Stimulated activated CD4-positive, alpha-beta T cell treated with anti-CD3 and anti-CD28 coated beads, Interleukin-12 subunit alpha, Interleukin-12 subunit beta, amount 100 ng/mL, for 48 hours (primary cell): ENCODE results near the gene HEPACAM.

Experiments
- DNase-seq, 3 donors: peaks; one replicate each; pipeline ENCODE4 v3.0.0-alpha.2; 2020; ENCODE audit warnings: low read depth in 2 of 3, low spot score in 1 of 3

Gene HEPACAM

DNA sequence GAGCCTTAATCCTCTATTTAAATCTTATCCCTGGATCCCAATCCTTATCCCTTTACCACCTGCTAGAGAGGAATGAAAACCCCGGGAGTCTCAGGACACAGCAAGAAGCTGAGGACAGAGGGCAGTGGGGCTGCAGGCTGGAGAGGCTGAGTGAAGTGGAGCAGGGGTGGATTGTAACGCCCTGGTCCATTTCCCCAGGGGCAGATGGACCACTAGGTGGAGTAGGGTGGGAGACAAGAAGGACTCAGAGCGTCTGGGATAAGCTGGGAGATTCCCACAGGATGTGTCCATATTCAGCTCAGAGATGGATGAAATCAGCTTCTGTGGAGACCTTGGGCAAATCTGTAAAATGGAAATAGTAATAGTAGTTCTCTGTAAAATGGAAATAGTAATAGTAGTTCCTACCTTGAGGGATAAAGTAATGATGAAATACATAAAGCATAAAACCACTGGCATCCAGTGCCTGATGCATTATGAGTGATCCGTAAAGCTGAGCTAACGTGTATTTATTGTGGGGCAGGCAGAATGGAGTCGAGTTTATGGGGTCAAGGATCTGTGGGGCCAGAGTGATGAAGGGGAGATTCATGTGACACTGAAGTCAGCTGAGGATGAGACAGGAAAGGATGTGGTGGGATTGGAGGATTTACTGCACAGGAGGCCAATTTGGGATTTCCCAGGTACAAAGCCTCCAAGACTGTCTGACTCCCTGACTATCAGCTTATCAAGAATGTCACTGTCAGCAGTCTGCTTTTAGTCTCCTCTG, 36.3 kb downstream of the HEPACAM start:
- no peak for DNase-seq

DNA sequence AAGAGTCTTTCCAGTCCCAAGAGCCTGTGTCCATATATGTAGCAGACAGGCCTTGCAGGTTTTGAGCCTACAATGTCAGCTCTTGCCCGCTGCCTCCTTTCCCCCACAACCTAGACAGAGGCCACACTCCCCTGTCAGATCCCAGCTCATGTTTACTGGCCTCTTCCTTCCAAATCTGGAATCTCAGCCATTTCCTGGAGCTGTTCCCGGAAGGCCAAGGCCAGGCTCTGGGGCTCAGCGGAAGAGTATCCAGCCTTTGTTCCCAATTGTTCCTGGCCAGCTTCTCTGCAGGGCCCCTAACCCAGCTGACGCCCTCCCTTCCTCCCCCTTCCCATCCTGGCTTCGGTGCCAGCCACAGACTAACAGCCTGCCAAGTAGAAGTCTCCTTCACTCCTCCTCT, 37.1 kb downstream of the HEPACAM start:
- no peak for DNase-seq

DNA sequence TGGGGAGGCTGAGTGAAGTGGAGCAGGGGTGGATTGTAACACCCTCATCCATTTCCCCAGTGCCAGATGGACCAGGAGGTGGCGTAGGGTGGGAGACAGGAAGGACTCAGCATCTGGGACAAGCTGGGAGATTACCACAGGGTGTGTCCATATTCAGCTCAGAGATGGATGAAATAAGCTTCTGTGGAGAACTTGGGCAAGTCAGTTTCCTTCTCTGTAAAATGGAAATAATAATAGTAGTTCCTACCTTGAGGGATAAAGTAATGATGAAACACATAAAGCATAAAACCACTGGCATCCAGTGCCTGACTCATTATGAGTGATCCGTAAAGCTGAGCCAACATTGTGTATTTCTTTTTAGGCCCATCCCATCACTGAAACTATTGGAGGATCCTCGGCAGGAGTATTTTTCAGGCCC, 37.6 kb downstream of the HEPACAM start:
- no peak for DNase-seq

DNA sequence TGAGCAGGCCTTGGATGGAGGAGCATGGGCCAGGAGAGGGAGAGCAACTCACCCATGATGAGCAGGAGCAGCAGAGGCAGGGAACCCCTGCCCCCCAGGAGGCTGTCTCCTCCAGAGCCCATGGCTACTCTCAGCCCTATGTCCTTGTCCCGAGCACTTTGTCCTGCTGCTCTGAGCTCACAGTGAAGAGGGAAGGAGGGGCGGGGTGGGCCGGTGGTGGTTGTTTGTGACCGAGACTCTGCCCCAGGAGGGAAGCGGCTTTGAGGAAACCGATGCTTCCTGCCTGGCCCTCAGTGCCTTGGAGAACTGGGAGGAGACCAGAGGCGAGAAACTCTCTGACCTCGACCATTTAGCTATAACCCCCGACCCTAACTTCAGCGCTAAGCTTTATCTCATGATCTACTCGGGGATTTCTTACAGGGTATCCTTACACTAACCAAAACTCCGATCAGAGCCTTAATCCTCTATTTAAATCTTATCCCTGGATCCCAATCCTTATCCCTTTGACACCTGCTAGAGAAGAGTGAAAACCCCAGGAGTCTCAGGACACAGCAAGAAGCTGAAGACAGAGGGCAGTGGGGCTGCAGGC, 38.1 kb downstream of the HEPACAM start, which contains the start of gene ROBO4:
Gene ROBO4 (minus strand): TSS at position 192 of the 589 bp plus-strand sequence. CDS start 70 bp downstream, at position 122.
- no peak for DNase-seq

DNA sequence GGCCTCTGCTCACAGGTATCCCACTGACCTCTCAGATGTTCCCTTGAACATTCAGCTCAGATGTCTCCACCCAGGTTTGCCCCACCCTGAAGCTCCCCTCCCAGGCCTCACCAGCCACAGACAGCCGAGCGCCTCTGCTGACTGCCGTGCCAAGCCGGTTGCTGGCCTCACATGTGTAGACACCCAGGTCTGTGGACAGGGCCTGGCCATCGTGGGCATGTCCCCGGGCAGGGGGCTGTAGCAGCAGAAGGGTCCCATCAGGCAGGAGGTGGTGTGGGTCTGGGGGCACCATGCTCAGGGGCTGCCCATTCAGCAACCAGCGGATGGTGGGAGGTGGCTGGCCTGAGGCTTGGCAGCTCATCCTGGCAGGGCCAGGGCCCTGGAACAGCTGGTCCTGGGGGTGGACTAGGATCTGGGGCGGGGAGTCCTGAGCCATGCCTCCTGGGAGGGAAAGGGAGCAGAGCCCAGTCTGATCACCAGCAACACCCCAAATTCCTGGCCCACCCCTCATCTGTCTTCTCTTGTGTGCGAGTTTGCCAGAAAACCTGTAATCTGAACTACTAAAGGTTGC, 38.9 kb downstream of the HEPACAM start:
- no peak for DNase-seq

DNA sequence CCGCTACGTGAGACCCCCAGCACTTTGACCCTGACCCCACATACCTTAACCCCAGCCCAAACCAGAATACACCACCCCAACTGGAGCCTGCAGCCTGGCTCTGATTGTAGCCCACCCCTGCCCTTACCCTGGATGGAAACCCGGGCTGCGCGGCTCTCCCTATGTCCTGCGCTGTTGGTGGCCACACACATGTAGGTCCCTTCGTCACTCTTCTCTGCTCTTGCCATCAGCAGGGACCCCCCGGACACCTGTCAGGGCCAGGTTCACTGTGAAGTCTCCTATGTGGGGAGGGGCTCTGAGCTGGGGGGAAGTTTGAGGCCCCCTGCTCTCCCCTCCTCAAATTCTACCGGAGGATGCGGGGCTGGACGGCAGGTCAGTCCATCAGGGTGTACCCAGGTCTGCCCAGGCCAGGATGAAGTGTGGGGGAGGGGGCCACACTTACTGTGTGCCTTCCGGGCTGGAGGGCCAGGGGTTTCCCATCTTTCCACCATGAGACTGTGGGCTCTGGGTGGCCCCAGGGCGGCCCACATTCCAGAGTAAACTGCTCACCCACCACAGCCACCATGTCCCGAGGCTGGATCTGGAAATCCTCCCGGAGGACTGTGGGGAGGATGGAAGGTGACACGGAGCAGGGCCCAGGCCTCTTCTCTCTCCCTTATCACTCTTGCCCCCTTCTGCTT, 39.6 kb downstream of the HEPACAM start:
- no peak for DNase-seq

DNA sequence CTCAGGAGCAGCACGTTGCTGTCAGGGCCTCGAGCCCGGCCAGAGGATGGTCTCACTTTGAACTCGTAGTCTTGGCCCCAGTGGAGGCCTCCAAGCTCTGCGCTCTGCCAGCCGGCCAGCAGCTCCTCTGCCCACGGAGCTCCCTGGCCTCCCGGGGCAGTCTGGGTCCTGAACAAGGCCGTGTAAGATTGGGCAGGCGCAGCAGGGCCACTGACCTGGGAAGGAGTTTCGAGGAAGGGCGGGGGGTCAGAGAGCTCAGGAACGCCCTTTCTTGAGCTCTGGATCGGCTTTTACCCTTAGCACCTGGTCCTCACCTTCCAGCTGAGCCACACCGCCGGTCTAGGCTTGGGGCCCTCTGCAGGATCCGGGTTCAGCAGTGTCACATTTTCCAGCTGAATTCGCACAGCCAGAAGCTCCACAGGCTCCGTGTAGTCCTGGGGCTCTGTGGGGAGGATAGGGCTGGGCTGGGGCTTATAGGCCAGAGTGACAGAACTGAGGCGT, 40.3 kb downstream of the HEPACAM start:
- DNase-seq = no peak

DNA sequence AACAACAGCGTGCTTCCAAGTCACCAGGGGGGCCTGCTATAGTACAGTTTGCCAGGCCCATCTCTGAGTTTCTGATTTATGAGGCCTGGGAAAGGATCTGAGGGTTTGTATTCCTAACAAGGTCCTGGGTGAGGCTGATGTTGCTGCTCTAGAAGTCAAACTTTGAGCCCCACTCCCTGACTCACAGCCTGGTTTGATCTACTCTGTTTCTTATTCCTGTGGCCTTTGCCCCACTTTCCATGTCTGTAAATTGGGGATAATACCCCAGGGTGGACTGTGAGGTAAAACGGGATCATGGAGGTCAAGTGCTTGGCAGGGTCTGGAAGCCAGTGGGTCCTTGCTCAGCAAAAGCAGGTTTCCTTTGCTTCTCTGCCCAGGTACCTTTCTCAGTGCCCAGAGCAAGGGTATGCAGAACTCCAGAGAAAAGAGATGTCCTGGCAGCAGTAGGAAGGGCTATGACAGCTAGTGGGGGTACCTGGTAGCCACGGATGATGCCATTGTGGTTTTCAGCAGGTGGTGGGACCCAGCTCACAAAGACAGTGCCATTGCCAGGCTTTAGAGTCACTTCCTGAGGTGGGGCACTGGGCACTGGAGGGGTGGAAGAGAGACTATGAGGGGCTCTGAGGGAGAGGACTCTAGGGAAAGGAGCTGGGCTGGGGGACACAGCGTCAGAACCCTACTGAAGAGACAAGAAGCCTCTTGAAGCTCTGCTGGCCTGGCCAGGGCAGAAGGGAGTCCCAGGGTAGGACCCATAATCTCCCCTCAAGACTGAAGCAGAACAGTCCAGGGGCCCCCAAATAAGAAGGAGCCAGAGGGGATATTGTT, 41.0 kb downstream of the HEPACAM start:
- DNase-seq = no peak

DNA sequence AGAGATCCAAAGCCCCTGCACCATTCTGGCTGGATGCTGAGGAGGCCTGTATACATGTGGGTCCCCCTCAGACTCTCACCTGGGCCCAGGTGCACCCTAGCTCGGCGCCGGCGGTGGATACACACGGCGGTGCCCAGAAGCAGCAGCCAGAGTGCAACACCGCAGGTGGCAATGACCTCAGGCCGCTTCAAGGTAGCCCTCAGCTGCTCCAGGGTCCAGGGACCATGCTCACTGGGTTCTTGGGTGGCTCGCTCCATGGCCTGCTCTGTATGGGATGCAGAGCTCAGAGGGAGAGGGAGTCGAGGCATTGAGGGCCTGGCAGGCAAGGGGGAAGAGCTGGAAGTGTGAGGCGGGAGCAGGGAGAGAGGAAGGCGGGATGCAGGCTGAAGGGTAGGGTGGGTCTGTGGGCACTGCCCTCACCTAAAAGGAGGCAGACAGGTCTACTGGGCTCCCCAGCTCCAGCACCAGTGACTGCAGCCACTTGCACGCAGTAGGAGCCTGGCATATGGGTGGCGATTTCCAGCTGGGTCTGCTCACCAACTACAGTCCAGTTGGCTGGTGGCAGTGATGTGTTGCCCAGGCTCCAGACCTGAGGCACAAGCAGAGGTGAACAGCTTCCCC, 42.0 kb downstream of the HEPACAM start:
- no peak for DNase-seq

DNA sequence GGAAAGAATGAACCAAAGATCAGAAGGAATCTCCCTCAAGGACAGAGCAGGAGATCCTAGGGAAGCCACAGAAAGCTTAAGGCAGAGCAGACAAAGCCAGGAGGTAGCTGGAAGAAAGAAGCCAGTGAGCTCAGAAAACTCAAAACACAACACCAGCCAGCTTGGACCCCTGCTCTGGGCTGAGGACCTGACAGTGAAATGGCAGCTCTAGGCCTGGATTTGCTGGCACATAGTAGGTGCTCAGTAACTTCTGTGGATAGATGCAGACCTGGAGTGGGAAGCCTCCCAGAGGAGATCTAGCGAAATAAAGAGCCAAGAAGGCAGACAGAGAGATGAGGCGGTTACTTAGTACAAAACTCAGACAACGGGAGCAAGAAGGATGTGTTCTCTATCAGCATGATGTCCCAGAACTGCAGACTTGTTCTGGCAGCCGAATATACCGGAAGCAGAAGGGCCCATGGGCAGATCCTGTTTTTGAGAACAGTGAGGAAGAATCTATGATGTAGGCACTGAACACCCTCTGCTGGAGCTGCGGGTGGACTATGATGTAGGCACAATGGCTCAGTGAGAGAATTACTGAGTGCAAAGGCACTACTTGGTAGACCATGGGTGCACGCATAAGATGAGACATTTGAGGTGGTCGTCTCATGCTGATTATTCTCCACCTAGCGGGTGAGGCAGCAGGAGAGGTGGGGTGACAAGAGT, 42.9 kb downstream of the HEPACAM start:
- DNase-seq = no peak

DNA sequence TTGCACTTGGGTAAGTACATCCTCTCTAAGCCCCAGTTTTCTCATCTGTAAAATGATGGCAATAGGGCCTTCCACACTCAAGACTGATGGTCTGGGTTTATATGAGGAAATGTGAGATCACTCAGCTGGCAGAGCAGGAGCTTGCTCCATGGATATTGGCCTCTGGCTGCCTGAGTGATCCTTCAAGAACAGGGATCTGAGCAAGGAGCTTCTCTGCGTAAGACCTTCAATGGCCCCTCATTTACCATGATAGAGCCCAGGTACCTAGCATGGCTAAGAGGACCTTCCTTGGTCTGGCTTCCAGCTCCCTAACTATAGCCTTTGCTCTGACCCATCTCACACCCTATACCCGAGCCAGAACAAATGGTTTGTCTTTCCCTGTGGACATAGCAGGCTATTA, 43.7 kb downstream of the HEPACAM start:
- no peak for DNase-seq

DNA sequence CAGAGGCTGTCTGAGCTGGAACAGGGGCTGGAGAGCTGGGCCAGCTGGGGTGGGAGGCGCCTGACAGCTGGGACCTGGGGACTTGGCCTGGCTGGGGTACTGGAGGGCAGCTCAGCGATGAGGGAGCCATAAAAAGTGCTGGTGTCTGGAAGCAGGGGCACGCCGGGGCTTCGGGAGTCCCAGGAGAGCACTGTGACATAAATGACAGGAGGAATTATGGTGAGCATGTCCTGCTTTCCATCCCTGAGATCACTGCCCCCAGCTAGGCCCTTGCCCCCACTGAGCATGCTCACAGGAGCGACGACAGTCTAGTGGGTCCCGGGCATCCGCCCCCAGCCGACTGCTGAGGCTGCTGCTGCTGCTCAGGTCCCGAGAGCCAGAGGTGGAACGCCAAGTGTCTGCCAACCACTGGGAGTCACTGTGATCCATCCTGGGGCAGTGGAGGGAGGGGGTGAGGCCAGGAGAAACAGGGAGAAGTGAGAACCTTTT, 44.4 kb downstream of the HEPACAM start:
- DNase-seq = no peak

DNA sequence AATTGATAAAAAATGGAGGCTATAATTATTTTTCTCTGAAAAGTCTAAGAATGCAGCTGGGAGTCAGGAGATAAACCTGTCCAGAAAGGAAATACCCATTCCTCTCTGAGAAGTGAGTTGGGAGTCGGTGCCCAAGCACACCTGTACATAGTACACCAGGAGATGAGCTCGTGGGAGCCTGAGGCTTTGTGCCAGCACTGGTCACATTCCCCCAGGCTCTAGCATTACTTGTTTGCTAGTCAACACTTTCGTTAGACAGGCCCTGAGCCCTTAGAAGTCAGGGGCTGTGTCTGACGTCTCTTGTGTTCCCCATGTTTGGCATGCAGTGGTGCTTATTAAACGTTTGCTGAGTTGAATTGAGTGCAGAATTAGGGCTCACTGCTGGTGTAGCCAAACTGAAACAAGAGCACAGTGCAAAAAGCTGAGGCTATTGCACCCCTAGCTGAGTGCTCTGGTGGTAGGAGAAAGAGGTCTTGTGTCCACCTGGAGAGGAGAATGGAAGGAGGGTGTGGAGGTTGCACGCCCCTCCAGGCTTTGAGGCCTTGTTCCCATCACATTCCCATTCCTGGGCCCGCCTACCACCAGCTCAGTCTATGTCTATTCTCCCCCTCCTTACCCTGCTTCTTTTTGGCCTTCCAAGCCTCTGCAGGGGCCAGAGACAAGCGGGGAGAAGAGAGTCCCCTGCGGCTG, 45.0 kb downstream of the HEPACAM start:
- no peak for DNase-seq

DNA sequence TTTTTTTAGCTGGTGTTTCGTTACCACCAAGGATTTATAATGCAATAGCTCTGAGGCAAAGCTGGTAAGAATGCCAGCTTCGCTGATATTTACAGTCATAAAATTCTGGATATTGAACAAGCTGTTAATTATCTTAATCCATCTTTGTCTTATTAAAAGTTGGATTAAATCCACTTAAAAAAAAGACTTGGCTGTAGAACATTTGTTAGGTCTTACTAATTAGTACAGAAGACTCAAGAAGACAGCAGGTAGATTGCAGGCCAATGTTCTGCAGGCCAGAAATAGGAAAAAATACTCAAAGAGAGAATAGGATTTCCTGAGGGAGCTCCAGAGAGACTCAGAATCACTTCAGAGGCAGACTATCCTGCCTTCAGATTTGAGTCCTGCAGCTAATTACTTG, 45.7 kb downstream of the HEPACAM start:
- no peak for DNase-seq

DNA sequence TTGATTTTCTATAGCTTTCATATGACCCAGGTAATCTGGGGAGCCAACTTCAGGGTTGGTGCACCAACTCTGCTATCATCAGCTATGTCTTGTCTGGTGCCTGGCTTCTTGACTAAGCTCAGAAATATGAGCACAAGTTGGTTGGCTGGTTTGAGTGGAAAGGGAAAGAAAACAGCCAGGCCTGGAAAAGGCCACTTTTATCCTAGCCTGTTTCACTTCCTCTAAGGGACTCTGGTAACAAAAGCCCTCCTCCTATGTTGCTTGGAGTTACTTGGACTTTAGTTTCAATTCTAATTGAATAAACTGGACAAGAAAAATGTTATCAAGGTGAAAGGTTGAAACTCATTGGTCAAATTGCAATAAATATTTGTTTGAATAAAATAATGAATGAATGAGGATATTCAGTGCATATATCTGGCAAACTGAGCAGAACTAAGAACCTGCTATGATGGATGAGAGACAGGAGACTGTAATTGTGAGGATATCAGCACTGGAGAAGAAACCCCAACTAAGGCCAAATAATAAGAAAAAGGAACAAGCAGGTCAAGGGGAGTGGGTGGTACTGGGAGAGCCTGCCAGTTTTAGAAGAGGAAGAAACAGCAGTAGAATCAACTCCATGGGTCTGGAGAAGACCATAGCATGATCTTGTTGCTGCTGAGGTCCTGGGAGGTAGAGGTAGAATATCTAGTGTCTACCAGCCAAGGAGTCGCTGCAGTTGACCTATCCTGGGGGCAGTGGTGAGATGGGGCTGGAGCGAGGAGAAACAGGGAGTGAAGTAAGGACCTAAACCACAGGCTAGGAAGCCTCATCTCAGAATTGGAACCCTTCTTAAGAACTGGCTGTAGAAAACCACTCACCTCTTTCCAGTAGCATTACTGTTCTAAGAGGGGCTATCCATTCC, 46.4 kb downstream of the HEPACAM start:
- DNase-seq = no peak

DNA sequence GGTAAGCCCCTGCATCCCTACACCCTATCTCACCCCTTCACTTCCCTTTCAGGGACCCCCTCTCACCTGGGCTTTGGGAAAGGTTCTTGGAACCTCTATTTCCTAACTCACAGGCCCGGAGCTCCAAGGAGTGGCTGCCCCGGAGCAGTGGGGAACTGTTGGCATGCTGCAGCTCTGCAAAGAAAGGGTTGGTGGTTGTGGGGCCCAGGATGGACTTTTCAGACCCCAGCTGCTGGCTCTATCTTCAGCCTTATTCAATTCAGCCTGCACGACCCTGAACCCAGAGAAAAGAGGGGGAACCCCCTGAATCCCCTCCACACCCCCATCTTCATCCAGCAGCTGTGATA, 48.2 kb downstream of the HEPACAM start:
- DNase-seq = no peak

DNA sequence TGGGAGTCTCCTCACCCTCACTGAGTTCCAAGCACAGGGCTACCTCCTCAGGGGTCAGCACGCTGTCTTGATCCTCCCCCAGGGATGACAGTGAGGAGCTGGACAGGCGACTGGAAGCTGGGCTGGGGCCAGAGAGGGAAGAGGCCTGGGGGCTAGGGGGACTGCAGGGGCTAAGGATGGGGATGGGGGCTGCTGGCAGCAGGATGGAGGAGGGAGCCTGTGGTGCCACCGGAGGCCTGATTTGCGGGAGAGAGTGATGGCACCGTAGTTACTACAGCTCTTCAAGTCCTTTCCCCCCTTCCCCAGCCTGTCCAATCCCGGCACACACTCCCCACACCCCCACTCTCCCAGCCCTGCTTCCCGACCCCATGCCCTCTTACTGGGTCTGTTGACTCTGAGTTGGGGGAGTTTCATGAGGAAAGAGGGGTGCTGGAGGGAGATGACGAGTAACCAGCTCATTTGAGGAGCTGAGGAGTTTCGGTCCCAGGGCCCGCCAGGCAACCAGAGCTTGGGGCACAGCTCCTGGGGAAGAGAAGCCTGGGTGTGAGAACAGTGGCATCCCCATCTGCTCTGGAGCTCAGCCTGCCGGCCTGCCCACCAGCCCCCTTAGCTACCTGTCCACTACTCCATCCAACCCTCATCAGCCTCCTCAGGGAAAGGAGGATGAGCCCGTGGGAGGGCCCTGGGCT, 48.7 kb downstream of the HEPACAM start:
- DNase-seq = no peak

DNA sequence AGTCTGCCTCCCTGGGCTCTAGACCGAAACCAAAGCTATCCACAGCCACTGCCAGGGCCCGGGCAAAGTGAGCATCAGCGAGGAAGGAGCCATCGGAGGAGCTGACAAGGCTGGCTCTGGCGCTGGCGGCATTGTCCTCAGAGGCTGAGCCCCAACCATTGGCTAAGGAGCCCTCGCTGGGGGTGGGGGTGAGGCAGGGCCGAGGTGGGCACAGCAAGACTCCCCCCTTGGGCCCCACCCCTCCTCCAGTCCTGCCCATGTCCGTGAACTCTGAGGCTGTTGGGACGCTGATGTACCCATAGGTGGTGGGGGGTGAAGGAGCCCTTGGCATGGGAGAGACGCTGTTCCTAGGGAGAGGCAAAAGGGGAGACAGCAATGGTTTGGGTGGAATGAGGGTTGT, 49.4 kb downstream of the HEPACAM start:
- DNase-seq = no peak
